Measurements from ENCODE around the gene FMNL2. TPM values are rescaled to one million over a fixed set of nuclear protein-coding genes. Genes with fewer than 3 reads are reported as not detected.

Gene FMNL2
- total RNA-seq, 1 experiment from 2014 or later, result 28.1 TPM

- no peak for TF ChIP-seq CTCF (IDR thresholded peaks at IDR 0.05 in 2 of 3, conservative IDR thresholded peaks at IDR 0.05 in 1 of 3; ENCODE audit: borderline replicate concordance in 1 of 3, insufficient read depth in 1 of 3, low read depth in 2 of 3, low read length in 2 of 3)
Observed at GRCh38 chr2:152466980-152467676, 132.2 kb downstream of the FMNL2 start (continued).

DNA sequence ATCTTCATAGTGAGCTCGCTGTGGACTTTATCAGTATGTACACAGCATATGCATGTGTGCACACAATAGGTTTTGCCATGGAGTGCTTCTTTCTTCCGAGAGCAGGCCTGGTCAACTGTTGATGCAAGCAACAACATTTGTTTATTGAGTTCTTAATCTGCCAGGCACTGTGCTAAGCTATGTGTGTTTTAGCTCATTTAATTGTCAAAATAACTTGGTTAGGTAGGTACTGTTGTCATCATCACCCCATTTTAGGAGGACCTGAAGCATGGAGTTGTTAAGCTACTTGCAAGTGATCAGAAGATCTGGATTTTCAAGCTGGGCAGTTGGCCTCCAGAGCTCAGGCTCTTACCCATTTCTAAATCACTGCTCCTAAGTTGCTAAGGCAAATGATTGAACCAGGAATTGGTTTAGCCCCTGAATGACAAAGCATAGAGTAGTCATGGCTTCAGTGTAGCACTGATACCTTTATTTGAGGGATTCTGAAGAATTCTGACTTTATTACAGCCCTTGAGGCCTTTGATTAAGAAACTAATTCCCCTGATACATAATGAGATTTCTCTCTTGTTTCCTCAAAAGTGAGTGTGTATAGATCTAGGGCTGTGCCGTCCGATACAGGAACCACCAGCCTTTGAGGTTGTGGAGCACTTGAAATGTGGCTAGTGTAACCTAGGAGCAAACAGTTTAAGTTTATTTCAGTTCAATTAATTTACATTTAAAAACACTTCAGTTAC is 132.9 kb downstream of the FMNL2 start:
- H3K9ac ChIP-seq (ENCODE audit: low read length), result no peak overlapping the region
- ATAC-seq (no peak), DNase-seq (ENCODE audit: low read depth, low spot score) (no peak)
- no peak overlapping the region for H3K4me2 ChIP-seq (ENCODE audit: low read length)
- H3K9me2 ChIP-seq (ENCODE audit: insufficient read depth), result no peaks in the 10 kb centered on the region
- H3K9me3 ChIP-seq (ENCODE audit: control insufficient read depth in 1 of 2, insufficient read depth in 1 of 2, low read depth in 1 of 2, low read length in 2 of 2), result no peaks in the 10 kb centered on the region
- no peak overlapping the region for H3K27ac ChIP-seq (ENCODE audit: low read depth, low read length)
- H3K27me3 ChIP-seq (ENCODE audit: insufficient read depth, low read length), result no peaks in the 10 kb centered on the region
- intact Hi-C loops (cut with micrococcal nuclease), result no loop called here
- H3K4me1 ChIP-seq (ENCODE audit: control insufficient read depth in 1 of 2, insufficient read depth in 2 of 2, low read length in 2 of 2), result peaks cover 0 to 14% of the 10 kb centered on the region in 2 experiments; a peak in 1 of 4 replicates
- CTCF ChIA-PET, result no interaction called here
- BruUV-seq (replicated peaks), result no TSS peak
- H4K20me1 ChIP-seq (ENCODE audit: insufficient read depth), result no peaks in the 10 kb centered on the region
- no peak overlapping the region for H3K4me3 ChIP-seq (replicated peaks in 1 of 2; ENCODE audit: low read depth in 1 of 2, low read length in 2 of 2)
- H2AFZ ChIP-seq (ENCODE audit: low read depth, low read length, poor library complexity, severe bottlenecking), result no peak overlapping the region
- peaks cover 27% of the 10 kb centered on the region; the same call in 1 of the 2 replicates for H3K79me2 ChIP-seq (ENCODE audit: insufficient read depth, low read length)
- RAD21 ChIA-PET (ENCODE audit: low non-redundant PET in 1 of 2, low total read pairs in 2 of 2, uncharacterized antibody in 2 of 2, unreplicated experiment in 2 of 2), result no interaction called here
- POLR2A ChIA-PET, result no interaction called here
- TF ChIP-seq, protein P1, sequence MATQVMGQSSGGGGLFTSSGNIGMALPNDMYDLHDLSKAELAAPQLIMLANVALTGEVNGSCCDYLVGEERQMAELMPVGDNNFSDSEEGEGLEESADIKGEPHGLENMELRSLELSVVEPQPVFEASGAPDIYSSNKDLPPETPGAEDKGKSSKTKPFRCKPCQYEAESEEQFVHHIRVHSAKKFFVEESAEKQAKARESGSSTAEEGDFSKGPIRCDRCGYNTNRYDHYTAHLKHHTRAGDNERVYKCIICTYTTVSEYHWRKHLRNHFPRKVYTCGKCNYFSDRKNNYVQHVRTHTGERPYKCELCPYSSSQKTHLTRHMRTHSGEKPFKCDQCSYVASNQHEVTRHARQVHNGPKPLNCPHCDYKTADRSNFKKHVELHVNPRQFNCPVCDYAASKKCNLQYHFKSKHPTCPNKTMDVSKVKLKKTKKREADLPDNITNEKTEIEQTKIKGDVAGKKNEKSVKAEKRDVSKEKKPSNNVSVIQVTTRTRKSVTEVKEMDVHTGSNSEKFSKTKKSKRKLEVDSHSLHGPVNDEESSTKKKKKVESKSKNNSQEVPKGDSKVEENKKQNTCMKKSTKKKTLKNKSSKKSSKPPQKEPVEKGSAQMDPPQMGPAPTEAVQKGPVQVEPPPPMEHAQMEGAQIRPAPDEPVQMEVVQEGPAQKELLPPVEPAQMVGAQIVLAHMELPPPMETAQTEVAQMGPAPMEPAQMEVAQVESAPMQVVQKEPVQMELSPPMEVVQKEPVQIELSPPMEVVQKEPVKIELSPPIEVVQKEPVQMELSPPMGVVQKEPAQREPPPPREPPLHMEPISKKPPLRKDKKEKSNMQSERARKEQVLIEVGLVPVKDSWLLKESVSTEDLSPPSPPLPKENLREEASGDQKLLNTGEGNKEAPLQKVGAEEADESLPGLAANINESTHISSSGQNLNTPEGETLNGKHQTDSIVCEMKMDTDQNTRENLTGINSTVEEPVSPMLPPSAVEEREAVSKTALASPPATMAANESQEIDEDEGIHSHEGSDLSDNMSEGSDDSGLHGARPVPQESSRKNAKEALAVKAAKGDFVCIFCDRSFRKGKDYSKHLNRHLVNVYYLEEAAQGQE (IDR thresholded peaks at IDR 0.05; ENCODE audit: low read depth), result no peak
- TF ChIP-seq EZH2phosphoT487 (IDR thresholded peaks at IDR 0.05; ENCODE audit: borderline replicate concordance), result no peak
- TF ChIP-seq, protein P2, sequence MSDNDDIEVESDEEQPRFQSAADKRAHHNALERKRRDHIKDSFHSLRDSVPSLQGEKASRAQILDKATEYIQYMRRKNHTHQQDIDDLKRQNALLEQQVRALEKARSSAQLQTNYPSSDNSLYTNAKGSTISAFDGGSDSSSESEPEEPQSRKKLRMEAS (IDR thresholded peaks at IDR 0.05), result no peak
- TF ChIP-seq, protein P3, sequence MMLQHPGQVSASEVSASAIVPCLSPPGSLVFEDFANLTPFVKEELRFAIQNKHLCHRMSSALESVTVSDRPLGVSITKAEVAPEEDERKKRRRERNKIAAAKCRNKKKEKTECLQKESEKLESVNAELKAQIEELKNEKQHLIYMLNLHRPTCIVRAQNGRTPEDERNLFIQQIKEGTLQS (IDR thresholded peaks at IDR 0.05), result no peak
- TF ChIP-seq CEBPB (IDR thresholded peaks at IDR 0.05; ENCODE audit: low read depth), result no peak
- TF ChIP-seq ZFX (IDR thresholded peaks at IDR 0.05), result no peak
- no peak for TF ChIP-seq EGR1 (IDR thresholded peaks at IDR 0.05; ENCODE audit: low read depth)
- no peak for TF ChIP-seq POLR2A (IDR thresholded peaks at IDR 0.05; ENCODE audit: borderline replicate concordance, extremely low read depth, insufficient read depth, insufficient read length)
- TF ChIP-seq ZBTB33 (IDR thresholded peaks at IDR 0.05; ENCODE audit: extremely low read depth, insufficient replicate concordance, low read length), result no peak
- no peaks in the 10 kb centered on the region for H3K36me3 ChIP-seq (ENCODE audit: control insufficient read depth in 1 of 2, insufficient read depth in 2 of 2, low read length in 2 of 2)

Data from HCT116 (cell line).